T-helper 9 cell (primary cell): ENCODE data around the gene NCOA4.
"Not testable (repeated sequence)": the region's sequence is repeated elsewhere in the genome, so short reads cannot be mapped to it uniquely, and the experiment has no call there.

ENCODE experiments used
- DNase-seq: peaks from one replicate; pipeline ENCODE4 v3.0.0-alpha.2; 2020

NCOA4 gene

GRCh38 chr10:46052057-46052790 is 21.8 kb upstream of the NCOA4 start:
- no peak for DNase-seq

GRCh38 chr10:46050941-46051623 is 20.7 kb upstream of the NCOA4 start:
- DNase-seq: no peak

- DNase-seq: not testable (repeated sequence)
These were observed 19.0 kb upstream of the NCOA4 start for GRCh38 chr10:46049497-46049831.

GRCh38 chr10:46048152-46048551 is 17.7 kb upstream of the NCOA4 start:
- no peak for DNase-seq

- no peak for DNase-seq
These were observed 15.8 kb upstream of the NCOA4 start, which contains the start of gene MSMB for GRCh38 chr10:46046261-46046660. Gene MSMB, minus strand, starts transcription at chr10:46046269. Its CDS starts 32 bp downstream, at chr10:46046237.

GRCh38 chr10:46042527-46042926 is 12.1 kb upstream of the NCOA4 start:
- no peak for DNase-seq

- DNase-seq: no peak
These were observed 9.6 kb upstream of the NCOA4 start for GRCh38 chr10:46040004-46040403.

- no peak for DNase-seq
These were observed 6.8 kb upstream of the NCOA4 start for GRCh38 chr10:46037107-46037825.

GRCh38 chr10:46035923-46036849 is 5.8 kb upstream of the NCOA4 start:
- no peak for DNase-seq

GRCh38 chr10:46033602-46034011 is 3.2 kb upstream of the NCOA4 start:
- DNase-seq: no peak

- DNase-seq: no peak
These were observed 1.5 kb upstream of the NCOA4 start for GRCh38 chr10:46031648-46032532.

GRCh38 chr10:46029461-46030030 is 877 bp downstream of the NCOA4 start:
- no peak for DNase-seq

- no peak for DNase-seq
These were observed 1.6 kb downstream of the NCOA4 start for GRCh38 chr10:46028584-46029460.

GRCh38 chr10:46026106-46026505 is 4.3 kb downstream of the NCOA4 start:
- DNase-seq: no peak

- DNase-seq: no peak
These were observed 5.0 kb downstream of the NCOA4 start for GRCh38 chr10:46025406-46025805.

GRCh38 chr10:46024948-46025347 is 5.5 kb downstream of the NCOA4 start:
- no peak for DNase-seq

- DNase-seq: peak; percentile 75
These were observed 7.3 kb downstream of the NCOA4 start for GRCh38 chr10:46022978-46023702.

- no peak for DNase-seq
These were observed 10.1 kb downstream of the NCOA4 start for GRCh38 chr10:46020344-46020657.

GRCh38 chr10:46019569-46020343 is 10.7 kb downstream of the NCOA4 start:
- DNase-seq: no peak
